Measurements from ENCODE around the gene TSPYL1.
"Not testable (repeated sequence)": the region's sequence is repeated elsewhere in the genome, so short reads cannot be mapped to it uniquely, and the experiment has no call there.

Gene TSPYL1

DNA sequence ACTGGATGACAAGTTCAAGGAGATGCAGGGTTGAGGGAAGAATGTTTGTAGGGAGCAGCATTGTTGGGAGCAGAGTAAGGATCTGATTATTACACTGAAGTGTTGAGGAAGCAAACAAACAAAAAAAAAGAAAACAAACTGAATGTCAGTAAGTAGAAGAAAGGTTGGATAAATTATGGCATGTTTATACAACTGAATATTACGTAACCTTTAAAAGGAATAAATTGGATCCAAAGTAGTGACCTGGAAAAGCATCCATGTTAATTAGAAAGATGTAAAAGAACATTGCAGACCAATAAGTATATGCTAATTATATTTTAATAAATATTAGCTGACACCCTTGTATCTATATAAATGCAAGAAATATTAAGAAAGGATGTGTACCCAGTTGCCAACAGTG lies 12.8 kb upstream of the TSPYL1 start:
- no peak for DNase-seq

DNA sequence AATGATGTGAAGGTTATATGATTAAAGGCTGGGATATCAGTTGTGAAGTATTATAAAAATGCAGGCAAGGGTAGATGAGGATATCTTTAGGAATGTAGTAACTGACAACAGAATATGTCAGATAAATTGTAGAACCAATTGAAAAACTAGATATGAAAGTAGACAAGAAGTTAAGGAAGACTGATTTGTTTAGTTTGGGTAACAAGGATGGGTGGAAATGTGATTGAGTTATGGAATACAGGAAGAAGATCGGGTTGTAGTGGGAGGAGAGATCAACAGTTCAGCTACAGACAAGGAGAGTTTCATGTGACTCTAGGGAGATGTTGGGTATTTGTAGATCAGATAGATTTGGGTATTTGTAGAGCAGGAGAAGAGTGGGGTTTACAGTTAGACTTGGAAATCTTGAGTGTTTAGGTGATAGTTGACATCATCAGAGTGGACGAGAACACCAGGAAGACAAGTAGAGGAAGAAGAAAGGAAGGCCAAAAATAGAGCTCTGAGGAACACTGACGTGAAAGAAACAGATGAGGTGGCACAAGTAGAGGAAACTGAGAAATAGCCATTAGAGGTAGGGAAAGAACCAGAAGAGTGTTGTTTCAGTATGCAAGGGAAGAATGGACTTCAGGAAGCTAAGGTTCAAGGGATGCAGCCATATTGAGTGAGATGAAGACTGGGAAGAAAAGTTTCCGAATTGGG lies 12.1 kb upstream of the TSPYL1 start:
- DNase-seq = no peak

DNA sequence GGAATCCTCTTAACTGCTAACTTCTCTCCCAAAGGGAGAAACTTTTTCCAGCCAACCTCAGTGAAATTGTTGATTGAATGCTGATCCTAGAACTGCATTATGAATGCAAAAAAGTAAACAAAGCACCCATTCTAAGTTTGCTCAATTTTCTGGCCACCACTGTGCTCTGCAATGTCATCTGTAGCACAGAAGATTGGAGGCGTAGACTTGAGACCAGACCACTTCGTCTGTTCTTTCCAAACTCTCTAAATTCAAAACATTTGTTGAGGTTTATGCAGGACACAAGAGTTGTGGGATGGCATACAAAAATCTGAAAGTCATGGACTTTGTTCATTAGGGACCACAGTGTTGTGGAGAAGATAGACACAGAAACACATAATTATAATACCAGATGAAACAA lies 11.1 kb upstream of the TSPYL1 start:
- DNase-seq = no peak

DNA sequence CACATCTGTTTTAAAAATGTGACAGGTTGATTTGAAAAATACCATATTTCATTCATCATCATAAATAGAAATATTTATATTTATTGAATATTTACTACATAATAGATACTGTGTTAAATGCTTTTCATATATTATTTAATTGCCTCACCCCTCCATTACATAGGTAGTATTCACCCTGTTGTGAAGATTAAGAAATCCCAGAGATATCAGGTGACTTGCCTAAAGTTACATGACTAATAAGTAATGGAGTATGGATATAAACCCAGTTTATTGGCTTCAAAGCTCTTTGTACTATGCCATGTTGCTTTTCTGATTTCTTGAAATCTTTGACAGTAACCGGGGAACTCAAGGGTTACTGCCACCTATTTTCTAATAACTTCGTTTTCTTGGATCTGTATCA lies 10.1 kb upstream of the TSPYL1 start:
- no peak for DNase-seq

DNA sequence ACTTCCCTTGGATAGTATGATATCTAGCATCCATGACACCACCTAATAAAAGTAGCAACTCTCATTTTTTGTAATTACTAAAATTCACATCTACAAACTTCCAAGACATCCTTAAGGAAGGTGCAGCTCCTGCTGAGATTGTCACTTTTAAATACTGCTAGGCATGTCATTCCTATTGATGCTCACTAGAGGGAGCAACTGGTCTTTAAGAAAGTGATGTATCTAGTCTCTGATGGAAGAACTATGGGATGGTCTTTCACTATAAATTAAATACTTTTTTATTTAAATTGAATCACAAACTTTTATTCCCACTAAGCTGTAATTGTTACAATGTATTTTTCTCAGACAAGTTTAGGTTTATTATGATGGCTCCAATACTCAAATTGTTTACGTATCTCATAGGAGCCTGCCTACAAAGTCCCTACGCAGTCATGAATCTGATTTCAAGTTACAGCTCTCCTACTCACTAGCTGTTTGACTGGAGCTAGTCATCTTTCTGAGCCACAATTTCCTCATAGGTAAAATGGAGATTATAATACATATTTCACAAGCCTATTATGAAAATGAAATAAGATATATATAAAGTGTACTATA lies 8.1 kb upstream of the TSPYL1 start:
- peak in 1 of 2 donors; percentile 57 for DNase-seq

DNA sequence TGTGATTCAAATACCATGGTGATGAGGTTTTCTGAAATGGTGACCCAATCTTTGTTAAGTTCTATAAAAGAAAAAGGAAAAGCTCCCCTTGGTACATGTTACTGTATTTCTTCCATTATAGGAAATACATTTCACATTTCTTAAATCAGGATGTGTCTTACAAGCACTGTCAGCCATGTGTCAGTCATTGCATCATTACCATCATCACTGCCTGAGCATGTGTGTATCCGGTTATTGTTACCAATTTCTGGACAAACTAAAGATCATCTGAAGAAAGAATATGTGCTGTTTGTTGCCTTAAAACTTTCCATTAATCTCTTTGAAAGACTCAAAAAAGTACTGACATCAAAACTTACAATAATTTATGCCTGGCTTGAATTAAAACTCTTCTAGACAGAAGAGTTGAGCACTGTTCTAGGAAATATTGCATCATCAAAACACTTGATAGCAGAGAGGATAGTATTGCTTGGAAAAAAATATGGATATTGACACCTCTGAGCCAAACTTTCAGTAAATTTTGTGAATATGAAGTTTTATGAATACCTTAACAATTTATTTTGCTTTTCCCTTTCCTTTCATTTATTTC lies 7.1 kb upstream of the TSPYL1 start:
- DNase-seq = no peak

DNA sequence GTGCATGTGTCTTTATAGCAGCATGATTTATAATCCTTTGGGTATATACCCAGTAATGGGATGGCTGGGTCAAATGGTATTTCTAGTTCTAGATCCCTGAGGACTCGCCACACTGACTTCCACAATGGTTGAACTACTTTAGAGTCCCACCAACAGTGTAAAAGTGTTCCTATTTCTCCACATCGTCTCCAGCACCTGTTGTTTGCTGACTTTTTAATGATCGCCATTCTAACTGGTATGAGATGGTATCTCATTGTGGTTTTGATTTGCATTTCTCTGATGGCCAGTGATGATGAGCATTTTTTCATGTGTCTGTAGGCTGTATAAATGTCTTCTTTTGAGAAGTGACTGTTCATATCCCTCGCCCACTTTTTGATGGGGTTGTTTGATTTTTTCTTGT lies 5.3 kb upstream of the TSPYL1 start:
- not testable (repeated sequence) for DNase-seq

DNA sequence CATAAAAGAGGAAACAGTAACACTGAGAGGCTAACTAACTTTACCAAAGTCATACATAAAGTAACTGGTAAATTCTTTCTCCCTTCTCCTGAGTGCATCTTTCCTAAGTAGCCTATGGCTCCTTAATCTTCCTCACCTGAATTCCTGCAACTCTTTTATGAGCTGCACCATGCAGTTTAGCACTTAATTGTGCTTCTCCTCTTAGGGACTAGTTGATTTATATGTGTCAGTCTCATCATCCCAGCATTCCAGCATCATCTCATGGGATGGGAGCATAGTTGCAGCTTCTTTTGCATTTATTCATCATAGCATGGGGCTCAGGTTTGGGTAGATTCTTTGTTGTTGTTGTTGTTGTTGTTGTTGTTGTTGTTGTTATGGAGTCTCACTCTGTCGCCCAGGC lies 3.5 kb upstream of the TSPYL1 start:
- no peak for DNase-seq

DNA sequence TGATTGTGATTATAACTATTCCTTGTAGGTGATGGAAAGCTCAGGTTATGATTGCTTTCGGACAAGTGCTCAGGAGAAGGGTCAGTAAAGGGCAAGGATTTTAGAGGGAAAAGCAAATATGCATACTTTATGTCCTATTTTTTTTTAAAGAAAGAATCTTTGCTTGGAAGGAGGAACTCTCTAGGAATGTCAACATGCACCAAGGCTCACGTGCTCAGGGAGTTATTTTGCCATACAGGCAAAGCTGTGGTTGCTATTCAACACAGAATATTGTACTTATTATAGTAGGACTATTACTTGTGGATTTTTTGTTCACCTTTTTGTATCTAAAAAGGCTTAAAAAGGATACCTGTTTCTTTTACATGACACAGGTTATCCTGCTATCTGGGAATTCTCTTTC lies 3.0 kb upstream of the TSPYL1 start:
- no peak for DNase-seq

DNA sequence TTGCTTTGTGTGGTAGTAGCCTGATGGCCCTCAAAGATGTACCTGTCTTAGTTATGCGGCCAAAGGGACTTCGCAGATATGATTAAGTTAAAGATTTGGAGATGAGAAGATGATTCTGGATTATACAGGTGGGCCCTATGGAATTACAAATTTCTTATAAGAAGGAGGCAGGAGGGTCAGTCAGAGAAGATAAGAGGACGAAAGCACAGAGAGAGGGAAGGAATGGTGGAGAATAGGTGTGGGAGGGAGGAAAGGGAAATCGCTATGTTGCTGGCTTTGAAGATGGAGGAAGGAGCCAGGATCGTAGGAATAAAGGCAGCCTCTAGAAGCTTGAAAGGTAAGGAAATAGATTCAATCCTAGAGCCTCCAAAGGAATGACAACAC lies 1.2 kb upstream of the TSPYL1 start:
- DNase-seq = no peak

DNA sequence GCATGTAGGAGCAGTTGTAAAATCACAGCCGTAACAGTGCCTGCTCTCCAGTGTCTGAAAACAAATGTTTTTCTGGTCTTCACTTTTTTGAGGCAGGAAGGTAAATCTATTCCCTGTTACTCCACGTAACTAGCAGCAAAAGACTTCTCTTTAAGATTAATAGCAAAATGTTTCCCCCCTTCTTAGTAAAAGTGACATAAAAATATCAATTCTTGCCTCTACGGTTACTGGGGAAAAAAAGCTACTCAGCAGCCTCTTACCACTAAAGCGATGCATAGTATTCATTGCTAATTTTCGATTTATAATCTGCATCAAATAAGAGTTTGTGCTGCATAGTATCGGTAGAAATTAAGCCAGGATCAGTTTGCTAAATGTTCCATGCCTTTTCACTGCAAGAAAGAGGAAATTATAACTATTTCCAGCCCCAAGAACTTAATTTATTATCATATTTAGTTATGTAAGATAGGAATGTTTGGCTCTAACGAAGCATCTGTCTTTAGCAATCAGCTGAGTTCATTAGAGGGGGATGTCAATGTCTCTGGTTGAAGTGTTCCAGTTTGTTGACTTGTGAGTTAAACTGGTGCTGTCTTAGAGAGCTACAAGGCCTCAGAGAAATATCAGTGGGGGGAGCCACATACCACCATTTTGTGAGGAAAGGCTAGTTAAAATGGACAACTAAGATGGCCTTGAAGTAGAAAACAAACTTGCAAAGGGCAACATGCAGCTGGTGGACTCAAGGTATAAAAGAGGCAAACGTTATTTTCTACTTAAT lies 617 bp upstream of the TSPYL1 start:
- DNase-seq = peak in 1 of 2 donors; percentile 33

DNA sequence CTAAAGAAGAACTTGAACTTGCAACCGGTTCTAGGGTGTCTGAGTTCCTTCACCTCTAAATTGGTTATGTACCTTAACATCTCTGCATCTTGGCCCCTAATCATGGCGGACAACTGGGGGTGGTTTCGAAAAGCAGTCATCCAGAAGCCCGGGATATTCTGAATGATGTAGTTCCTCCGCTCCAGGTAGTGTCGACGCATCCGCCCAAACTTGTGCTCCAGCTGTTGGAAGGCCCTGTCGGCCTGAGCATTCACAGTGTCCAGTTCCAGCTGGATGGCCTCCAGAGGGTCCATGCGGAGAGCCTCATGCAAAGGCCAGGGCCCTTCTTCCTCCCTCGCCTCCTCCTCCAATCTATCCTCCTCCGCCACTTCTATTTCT lies 887 bp downstream of the TSPYL1 start:
- DNase-seq = no peak

DNA sequence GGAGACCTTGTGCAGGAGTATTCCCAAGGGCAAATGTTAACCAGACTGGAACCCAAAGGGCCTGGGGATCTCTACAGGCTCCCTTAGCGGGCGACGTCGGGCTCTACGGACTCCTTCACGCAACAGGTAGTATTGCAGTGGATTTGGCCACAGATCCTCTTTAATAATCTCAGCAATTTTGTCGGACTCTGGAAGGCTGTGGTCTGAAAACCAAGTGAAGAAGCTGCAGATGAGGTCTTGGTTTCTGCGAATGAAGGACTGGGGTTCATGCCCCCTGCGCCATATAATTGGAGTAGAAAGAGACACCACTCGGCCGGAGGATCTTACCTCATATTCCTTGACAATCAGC lies 1.3 kb downstream of the TSPYL1 start:
- DNase-seq = no peak

DNA sequence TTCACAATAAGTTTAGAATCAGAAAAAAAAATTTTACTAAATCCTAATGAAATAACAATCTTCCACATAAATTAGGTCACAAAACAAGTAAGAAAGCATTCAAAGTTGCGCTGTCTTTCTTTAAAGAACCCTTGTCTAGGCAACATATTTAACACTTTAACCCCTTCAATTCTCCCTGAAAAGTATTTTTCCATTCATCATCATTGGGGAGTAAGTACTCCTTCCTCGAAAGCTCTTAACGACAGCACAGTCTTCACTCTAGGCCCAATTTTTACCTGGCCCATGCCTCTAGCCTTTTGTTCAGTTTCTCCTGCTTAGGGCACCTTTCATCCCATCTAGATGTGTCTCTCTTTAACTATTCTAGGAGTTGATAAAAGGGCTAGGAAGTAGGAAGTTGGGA lies 2.6 kb downstream of the TSPYL1 start:
- DNase-seq = no peak

DNA sequence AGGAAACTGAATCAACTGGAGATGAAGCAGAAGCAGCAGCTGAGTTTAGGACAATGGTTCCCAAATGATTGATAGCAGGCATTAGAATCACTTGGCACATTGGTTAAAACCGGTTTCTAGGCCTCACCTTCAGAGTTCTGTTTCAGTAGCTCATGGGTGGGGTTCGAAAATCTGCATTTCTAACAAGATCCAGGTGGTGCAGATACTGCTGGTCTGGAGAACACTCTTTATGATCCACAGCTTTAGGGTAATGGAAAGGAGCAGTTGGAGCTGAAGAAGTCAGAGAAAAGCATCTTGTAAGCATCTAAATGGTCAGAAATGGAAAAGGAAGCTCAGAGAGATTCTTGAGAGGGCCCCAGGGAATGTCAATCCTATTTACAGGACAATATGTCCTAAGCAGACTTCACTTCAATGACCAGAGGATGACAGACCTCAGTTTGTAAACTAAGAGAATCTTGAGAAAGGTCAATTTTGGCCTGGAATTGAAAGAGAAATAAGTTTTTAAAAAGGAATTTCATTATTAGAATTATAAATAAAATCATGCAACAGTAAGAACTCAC lies 8.5 kb downstream of the TSPYL1 start:
- no peak for DNase-seq

DNA sequence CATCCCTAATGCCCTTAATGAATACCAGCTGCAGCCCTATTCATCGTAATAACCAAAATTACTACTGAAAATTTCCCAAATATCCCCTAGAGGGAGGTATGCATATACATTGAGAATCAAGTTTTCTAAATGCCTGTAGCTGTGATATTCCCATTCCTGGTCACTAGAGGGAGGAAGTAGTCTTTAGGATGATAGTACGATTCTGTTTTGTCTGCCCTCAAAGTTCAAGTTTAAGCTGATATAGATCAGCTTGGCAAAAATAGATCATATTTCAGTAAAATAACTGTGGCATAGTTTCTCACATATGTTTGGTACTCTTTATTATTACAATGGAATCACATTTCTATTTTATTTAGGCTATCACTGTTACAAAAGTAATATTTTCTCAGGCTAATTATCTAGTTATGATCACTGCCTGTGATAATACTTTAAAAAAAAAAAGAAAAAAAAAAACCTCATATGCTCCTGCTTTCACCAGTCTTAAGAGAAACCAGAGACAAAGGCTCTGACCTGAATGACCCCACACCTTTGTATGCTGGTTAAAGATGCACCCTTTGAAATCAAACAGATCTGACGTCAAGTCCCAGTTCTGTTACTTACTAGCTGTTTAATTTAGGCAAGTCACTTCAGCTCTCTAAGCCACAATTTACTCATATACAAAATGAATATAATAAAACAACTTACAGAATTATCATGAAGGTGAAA lies 11.0 kb downstream of the TSPYL1 start:
- DNase-seq = peak in 1 of 2 donors; percentile 67

DNA sequence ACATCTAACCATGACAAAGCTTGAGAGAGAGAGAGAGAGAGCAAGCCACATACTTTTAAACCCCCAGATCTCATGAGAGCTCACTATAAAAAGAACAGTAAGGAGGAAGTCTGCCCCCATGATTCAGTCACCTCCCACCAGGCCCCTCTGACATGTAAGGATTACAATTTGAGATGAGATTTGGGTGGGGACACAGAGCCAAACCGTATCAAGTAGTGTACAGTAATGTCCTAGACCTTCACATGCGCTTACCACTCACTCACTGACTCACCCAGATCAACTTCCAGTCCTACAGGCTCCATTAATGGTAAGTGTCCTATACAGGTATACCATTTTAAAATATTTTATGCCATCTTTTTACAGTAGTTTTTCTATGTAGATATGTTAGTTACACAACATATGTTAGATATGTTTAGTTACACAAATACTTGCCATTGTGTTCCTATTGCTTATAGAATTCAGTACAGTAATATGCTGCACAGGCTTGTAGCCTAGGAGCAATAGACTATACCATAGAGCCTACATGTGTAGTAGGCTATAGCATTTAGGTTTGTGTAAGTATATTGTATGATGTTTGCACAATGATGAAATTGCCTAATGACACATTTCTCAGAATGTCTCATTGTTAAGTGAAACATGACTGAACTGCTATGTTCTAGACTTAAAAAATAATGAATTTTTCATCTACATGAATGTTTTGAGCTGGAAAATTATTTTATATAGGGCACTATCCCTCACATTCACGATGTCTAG lies 11.7 kb downstream of the TSPYL1 start:
- no peak for DNase-seq

DNA sequence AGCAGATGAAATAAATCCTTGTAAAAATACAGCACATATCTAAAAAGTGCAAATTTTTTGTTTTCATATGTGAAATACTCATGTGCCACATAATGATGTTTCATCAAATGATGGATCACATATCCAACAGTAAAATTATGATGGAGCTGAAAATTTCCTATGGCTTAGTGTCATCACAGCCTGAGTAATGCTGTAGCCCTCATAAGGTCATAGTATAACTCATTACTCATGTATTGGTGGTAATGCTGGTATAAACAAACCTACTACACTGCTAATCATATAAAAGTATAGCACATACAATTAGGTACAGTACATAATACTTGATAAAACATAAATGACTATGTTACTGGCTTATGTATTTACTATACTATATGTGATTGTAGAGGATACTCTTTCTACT lies 12.9 kb downstream of the TSPYL1 start:
- DNase-seq = no peak

DNA sequence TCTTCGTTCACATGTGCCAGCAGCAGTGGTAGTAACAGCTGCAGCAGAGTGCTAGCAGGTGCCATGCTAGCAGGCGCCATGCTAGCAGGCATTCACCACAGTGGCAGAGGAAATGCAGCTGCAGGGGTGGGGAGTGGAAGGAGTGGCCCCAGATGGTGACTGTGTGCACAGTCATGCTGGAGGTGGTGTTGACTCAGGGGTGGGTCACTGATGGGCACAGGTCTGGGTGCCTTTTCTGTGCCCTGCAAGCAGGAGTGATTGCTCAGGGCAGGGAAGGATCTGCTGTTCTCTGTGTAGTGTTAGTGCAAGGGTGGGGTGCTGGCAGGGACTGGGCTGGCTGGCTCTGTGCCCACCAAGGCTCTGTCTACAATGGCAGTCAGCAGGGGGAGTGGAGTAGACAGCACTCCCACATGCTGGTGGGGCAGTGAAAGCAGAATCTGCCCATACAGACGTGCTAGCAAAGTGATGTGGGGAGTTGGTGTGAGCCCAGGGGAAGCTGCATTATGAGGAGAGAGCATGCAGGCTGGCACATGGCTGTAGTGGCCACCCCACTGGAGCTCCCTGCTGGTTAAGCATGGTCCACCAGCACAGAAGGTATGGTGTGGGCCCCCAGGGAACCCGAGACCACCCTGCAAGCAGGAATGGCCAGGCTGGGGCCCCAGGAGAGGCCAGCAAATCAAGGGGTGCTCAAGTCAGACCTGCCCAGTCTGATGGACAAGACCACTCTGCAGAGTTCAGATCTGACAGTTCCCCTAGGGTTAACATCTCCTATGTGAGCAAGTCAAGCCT lies 14.5 kb downstream of the TSPYL1 start:
- DNase-seq = no peak

DNA sequence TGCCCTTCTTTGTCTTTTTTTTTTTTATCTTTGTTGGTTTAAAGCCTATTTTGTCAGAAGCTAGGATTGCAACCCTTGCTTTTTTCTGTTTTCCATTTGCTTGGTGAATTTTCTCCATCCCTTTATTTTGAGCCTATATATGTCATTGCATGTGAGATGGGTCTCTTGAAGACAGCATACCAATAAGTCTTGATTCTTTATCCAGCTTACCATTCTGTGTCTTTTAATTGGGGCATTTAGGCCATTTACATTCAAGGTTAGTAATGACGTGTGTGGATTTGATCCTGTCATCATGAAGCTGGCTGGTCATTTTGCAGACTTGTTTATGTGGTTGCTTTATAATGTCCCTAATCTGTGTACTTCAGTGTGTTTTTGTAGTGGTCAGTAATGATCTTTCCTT lies 16.4 kb downstream of the TSPYL1 start:
- DNase-seq = no peak

DNA sequence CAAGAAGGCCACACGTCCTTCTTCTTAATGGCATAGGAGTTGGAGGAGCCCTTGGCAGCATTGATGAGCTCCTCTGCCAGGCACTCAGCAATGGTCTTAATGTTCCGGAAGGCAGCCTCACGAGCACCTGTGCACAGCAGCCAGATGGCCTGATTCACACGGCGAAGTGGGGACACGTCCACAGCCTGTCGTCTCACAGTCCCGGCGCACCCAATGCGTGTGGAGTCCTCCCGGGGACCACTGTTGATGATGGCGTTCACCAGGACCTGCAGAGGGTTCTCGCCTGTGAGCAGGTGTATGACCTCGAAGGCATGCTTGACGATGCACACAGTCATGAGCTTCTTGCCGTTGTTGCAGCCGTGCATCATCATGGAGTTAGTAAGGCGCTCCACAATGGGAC lies 21.2 kb downstream of the TSPYL1 start:
- no peak for DNase-seq

DNA sequence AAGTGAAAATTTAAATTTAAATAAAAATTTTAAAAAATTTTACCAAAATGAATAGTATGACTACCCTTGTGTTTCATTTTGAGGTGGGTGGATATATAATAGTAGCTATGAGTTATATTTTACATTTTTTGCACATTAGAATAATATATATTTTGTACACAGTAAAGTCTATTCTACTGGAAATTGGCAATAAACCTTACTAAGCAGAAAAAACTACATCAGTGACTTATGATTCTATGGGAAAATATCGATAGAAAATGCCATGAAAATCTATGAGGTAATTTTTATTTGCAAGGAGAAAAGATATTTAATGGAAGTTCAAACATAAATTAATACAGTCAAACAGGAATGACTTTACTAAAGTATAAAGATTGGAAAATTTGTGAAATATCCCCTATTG lies 23.0 kb downstream of the TSPYL1 start:
- no peak for DNase-seq

Data from CD4-positive, alpha-beta T cell treated with Interleukin-1 beta for 1 hour (primary cell).